Activated T-helper 1 cell treated with anti-CD3 and anti-CD28 coated beads, Interleukin-12 subunit alpha, Interleukin-12 subunit beta, Interleukin-2, Interleukin-4 antibody, amounts not matched to agents 30 ng/mL and 10 ng/mL and 1 ng/mL, durations not matched to agents 14 hours and 24 hours and 36 hours (primary cell): Measurements from ENCODE around the gene FNDC3A. TPM values are rescaled to one million over a fixed set of nuclear protein-coding genes. Genes with fewer than 3 reads are reported as not detected.

Experiments used
- DNase-seq: peaks from one replicate; pipeline ENCODE4 v3.0.0; 2021; ENCODE audit warnings: low spot score
- H3K27ac Mint-ChIP-seq: one replicate; pipeline ENCODE4 v1.8.0; 2021; ENCODE audit warnings: mild to moderate bottlenecking, mixed read lengths
- H3K27me3 Mint-ChIP-seq: one replicate; pipeline ENCODE4 v1.8.0; 2022; ENCODE audit warnings: mild to moderate bottlenecking, moderate library complexity, mixed read lengths; ENCODE audit not compliant: insufficient read depth
- H3K36me3 Mint-ChIP-seq: one replicate; pipeline ENCODE4 v1.8.0; 2021; ENCODE audit warnings: low read depth, mixed read lengths
- H3K4me1 Mint-ChIP-seq: one replicate; pipeline ENCODE4 v1.8.0; 2021; ENCODE audit warnings: low read depth, mixed read lengths
- H3K4me3 Mint-ChIP-seq: one replicate; pipeline ENCODE4 v1.8.0; 2021; ENCODE audit warnings: mild to moderate bottlenecking, moderate library complexity, mixed read lengths
- H3K9me3 Mint-ChIP-seq: one replicate; pipeline ENCODE4 v1.8.0; 2021; ENCODE audit warnings: mixed read lengths
- intact Hi-C: fragments of 100-400 bp; cut with micrococcal nuclease; formaldehyde crosslinking; loops from one replicate; pipeline ENCODE4 v1.15.1; 2024
- total RNA-seq: library from RNA; stranded (reverse); gene quantifications from 2 replicates; pipeline ENCODE4 v1.2.3, GENCODE V29; 2022

FNDC3A gene
- total RNA-seq, 1 donor from 2014 or later: 26.9 TPM

- no peak overlapping the region for H3K27ac Mint-ChIP-seq
- H3K9me3 Mint-ChIP-seq: no peaks in the 10 kb centered on the region
- peaks cover 20% of the 10 kb centered on the region for H3K36me3 Mint-ChIP-seq
- DNase-seq: no peak
- intact Hi-C loops: no loop called here
- no peak overlapping the region for H3K4me3 Mint-ChIP-seq
- H3K4me1 Mint-ChIP-seq: no peaks in the 10 kb centered on the region
- H3K27me3 Mint-ChIP-seq: no peaks in the 10 kb centered on the region
Observed at GRCh38 chr13:49084961-49085360, 109.2 kb downstream of the FNDC3A start.

GRCh38 chr13:49086722-49087121 lies 111.0 kb downstream of the FNDC3A start:
- DNase-seq: no peak
- peaks cover 22% of the 10 kb centered on the region for H3K36me3 Mint-ChIP-seq
- H3K27ac Mint-ChIP-seq: no peak overlapping the region
- intact Hi-C loops: no loop called here
- H3K4me3 Mint-ChIP-seq: no peak overlapping the region
- H3K9me3 Mint-ChIP-seq: no peaks in the 10 kb centered on the region
- H3K4me1 Mint-ChIP-seq: no peaks in the 10 kb centered on the region
- H3K27me3 Mint-ChIP-seq: no peaks in the 10 kb centered on the region

- Mint-ChIP-seq H3K27ac (no peak overlapping the region), H3K27me3 (no peaks in the 10 kb centered on the region), H3K4me1 (peaks cover 9% of the 10 kb centered on the region), H3K36me3 (peaks cover 17% of the 10 kb centered on the region), H3K9me3 (no peaks in the 10 kb centered on the region), H3K4me3 (no peak overlapping the region)
- no peak for DNase-seq
- intact Hi-C loops: no loop called here
Observed at GRCh38 chr13:49093376-49093775, 117.7 kb downstream of the FNDC3A start.

- Mint-ChIP-seq H3K36me3 (peaks cover 9% of the 10 kb centered on the region), H3K9me3 (no peaks in the 10 kb centered on the region), H3K4me1 (peaks cover 18% of the 10 kb centered on the region), H3K4me3 (no peak overlapping the region), H3K27me3 (no peaks in the 10 kb centered on the region), H3K27ac (no peak overlapping the region)
- no peak for DNase-seq
- intact Hi-C loops: loop anchor here (5.0 kb wide), 1 partner anchor 510 kb away; no protein-coding TSS in a partner anchor
Observed at GRCh38 chr13:49097374-49097773, 121.7 kb downstream of the FNDC3A start.

GRCh38 chr13:49098198-49098597 lies 122.5 kb downstream of the FNDC3A start:
- peaks cover 7% of the 10 kb centered on the region for H3K36me3 Mint-ChIP-seq
- H3K4me3 Mint-ChIP-seq: no peak overlapping the region
- no peak for DNase-seq
- no peak overlapping the region for H3K27ac Mint-ChIP-seq
- intact Hi-C loops: loop anchor here (5.0 kb wide), 1 partner anchor 509 kb away; no protein-coding TSS in a partner anchor
- no peaks in the 10 kb centered on the region for H3K9me3 Mint-ChIP-seq
- H3K4me1 Mint-ChIP-seq: peaks cover 18% of the 10 kb centered on the region
- H3K27me3 Mint-ChIP-seq: no peaks in the 10 kb centered on the region

- Mint-ChIP-seq H3K9me3 (no peaks in the 10 kb centered on the region), H3K27me3 (no peaks in the 10 kb centered on the region), H3K27ac (no peak overlapping the region), H3K4me1 (peaks cover 18% of the 10 kb centered on the region), H3K4me3 (no peak overlapping the region), H3K36me3 (peaks cover 7% of the 10 kb centered on the region)
- intact Hi-C loops: loop anchor here (1.0 to 5.0 kb wide), 2 partner anchors 182 to 508 kb away; no protein-coding TSS in a partner anchor
- no peak for DNase-seq
Observed at GRCh38 chr13:49098771-49099512, 123.2 kb downstream of the FNDC3A start.

GRCh38 chr13:49099513-49099877 lies 123.8 kb downstream of the FNDC3A start:
- no peak overlapping the region for H3K27ac Mint-ChIP-seq
- peaks cover 18% of the 10 kb centered on the region for H3K4me1 Mint-ChIP-seq
- intact Hi-C loops: loop anchor here (1.0 to 5.0 kb wide), 2 partner anchors 182 to 508 kb away; no protein-coding TSS in a partner anchor
- no peak for DNase-seq
- no peaks in the 10 kb centered on the region for H3K27me3 Mint-ChIP-seq
- H3K36me3 Mint-ChIP-seq: peaks cover 5% of the 10 kb centered on the region
- H3K4me3 Mint-ChIP-seq: no peak overlapping the region
- H3K9me3 Mint-ChIP-seq: no peaks in the 10 kb centered on the region

GRCh38 chr13:49100637-49101570 lies 125.2 kb downstream of the FNDC3A start:
- Mint-ChIP-seq H3K9me3 (no peaks in the 10 kb centered on the region), H3K36me3 (peaks cover 4% of the 10 kb centered on the region), H3K27me3 (no peaks in the 10 kb centered on the region), H3K27ac (no peak overlapping the region), H3K4me1 (peaks cover 18% of the 10 kb centered on the region), H3K4me3 (no peak overlapping the region)
- intact Hi-C loops: no loop called here
- no peak for DNase-seq

GRCh38 chr13:49108196-49108595 lies 132.5 kb downstream of the FNDC3A start:
- intact Hi-C loops: no loop called here
- no peaks in the 10 kb centered on the region for H3K9me3 Mint-ChIP-seq
- H3K36me3 Mint-ChIP-seq: no peaks in the 10 kb centered on the region
- H3K4me1 Mint-ChIP-seq: peaks cover 18% of the 10 kb centered on the region
- no peak for DNase-seq
- no peak overlapping the region for H3K27ac Mint-ChIP-seq
- no peak overlapping the region for H3K4me3 Mint-ChIP-seq
- H3K27me3 Mint-ChIP-seq: no peaks in the 10 kb centered on the region

GRCh38 chr13:49110122-49110912 lies 134.6 kb downstream of the FNDC3A start:
- H3K4me1 Mint-ChIP-seq: peaks cover 31% of the 10 kb centered on the region
- H3K9me3 Mint-ChIP-seq: no peaks in the 10 kb centered on the region
- H3K36me3 Mint-ChIP-seq: peaks cover 2% of the 10 kb centered on the region
- peak; percentile 71 for DNase-seq
- intact Hi-C loops: loop anchor here (1.0 to 5.0 kb wide), 9 partner anchors 30 to 1073 kb away; partner anchors contain the start of genes CAB39L, CDADC1, NUDT15 and PHF11
- peak overlapping the region; percentile 70 for H3K27ac Mint-ChIP-seq
- H3K4me3 Mint-ChIP-seq: peak overlapping the region; percentile 87
- H3K27me3 Mint-ChIP-seq: no peaks in the 10 kb centered on the region

GRCh38 chr13:49110913-49111170 lies 135.1 kb downstream of the FNDC3A start:
- Mint-ChIP-seq H3K9me3 (no peaks in the 10 kb centered on the region), H3K27ac (no peak overlapping the region), H3K4me3 (peak overlapping the region; percentile 87), H3K36me3 (peaks cover 7% of the 10 kb centered on the region), H3K27me3 (no peaks in the 10 kb centered on the region), H3K4me1 (peaks cover 34% of the 10 kb centered on the region)
- no peak for DNase-seq
- intact Hi-C loops: loop anchor here (1.0 to 5.0 kb wide), 9 partner anchors 30 to 1074 kb away; partner anchors contain the start of genes CAB39L, CDADC1, NUDT15 and PHF11

GRCh38 chr13:49112782-49113525 lies 137.2 kb downstream of the FNDC3A start:
- Mint-ChIP-seq H3K4me3 (no peak overlapping the region), H3K27me3 (no peaks in the 10 kb centered on the region), H3K4me1 (peaks cover 34% of the 10 kb centered on the region), H3K36me3 (peaks cover 15% of the 10 kb centered on the region), H3K9me3 (no peaks in the 10 kb centered on the region), H3K27ac (peak overlapping the region; percentile 15)
- no peak for DNase-seq
- intact Hi-C loops: loop anchor here (5.0 kb wide), 5 partner anchors 169 to 1076 kb away; partner anchors contain the start of genes NUDT15 and PHF11
